Measurements from ENCODE around the gene MAP1LC3A. TPM values are rescaled to one million over a fixed set of nuclear protein-coding genes. Genes with fewer than 3 reads are reported as not detected.

The MAP1LC3A gene
- total RNA-seq, 1 experiment from 2014 or later = not detected

- Histone ChIP-seq H3K4me1 (replicated peaks; ENCODE audit: insufficient read depth) (no peaks in the 10 kb centered on the region), H4K20me1 (ENCODE audit: insufficient read depth) (no peaks in the 10 kb centered on the region), H3K27ac (no peak overlapping the region), H3K36me3 (ENCODE audit: low read depth) (no peaks in the 10 kb centered on the region), H3F3A (ENCODE audit: insufficient read depth, low read depth) (no peaks in the 10 kb centered on the region; the same call in 1 of the 2 replicates), H3K9me3 (ENCODE audit: insufficient read depth, low read depth) (no peaks in the 10 kb centered on the region), H3K4me3 (no peak overlapping the region), H3K4me2 (no peak overlapping the region), H2AFZ (no peak overlapping the region), H3K79me2 (ENCODE audit: low read depth) (no peaks in the 10 kb centered on the region), H3K27me3 (ENCODE audit: insufficient read depth, low read depth) (no peaks in the 10 kb centered on the region), H3K9me2 (ENCODE audit: insufficient read depth) (no peaks in the 10 kb centered on the region)
- intact Hi-C loops (cut with micrococcal nuclease; ENCODE audit: unreplicated experiment) = no loop called here
- no peak for TF ChIP-seq CTCF (conservative IDR thresholded peaks at IDR 0.05)
- TF ChIP-seq EZH2 (IDR thresholded peaks at IDR 0.05; ENCODE audit: low read depth) = no peak
- POLR2A ChIA-PET (ENCODE audit: unreplicated experiment) = no interaction called here
- BruUV-seq (replicated peaks) = no TSS peak
- no peak for DNase-seq
- CTCF ChIA-PET = interaction anchor here (0.6 to 0.7 kb wide), 2 partner anchors 248 to 788 kb away, joined by 3 to 5 read pairs; no protein-coding TSS in a partner anchor
Observed at GRCh38 chr20:34557936-34558319, 590 bp upstream of the MAP1LC3A start.

- H3K9me3 ChIP-seq (ENCODE audit: insufficient read depth, low read depth) = no peaks in the 10 kb centered on the region
- H3K9me2 ChIP-seq (ENCODE audit: insufficient read depth) = no peaks in the 10 kb centered on the region
- H3K27ac ChIP-seq = no peak overlapping the region
- no peaks in the 10 kb centered on the region for H3K4me1 ChIP-seq (replicated peaks; ENCODE audit: insufficient read depth)
- no peak for DNase-seq
- intact Hi-C loops (cut with micrococcal nuclease; ENCODE audit: unreplicated experiment) = no loop called here
- H3K4me2 ChIP-seq = no peak overlapping the region
- H3K27me3 ChIP-seq (ENCODE audit: insufficient read depth, low read depth) = no peaks in the 10 kb centered on the region
- BruUV-seq (replicated peaks) = no TSS peak
- no peaks in the 10 kb centered on the region; the same call in 1 of the 2 replicates for H3F3A ChIP-seq (ENCODE audit: insufficient read depth, low read depth)
- no peaks in the 10 kb centered on the region for H3K36me3 ChIP-seq (ENCODE audit: low read depth)
- H2AFZ ChIP-seq = no peak overlapping the region
- H3K79me2 ChIP-seq (ENCODE audit: low read depth) = no peaks in the 10 kb centered on the region
- H3K4me3 ChIP-seq = no peak overlapping the region
- ChIA-PET CTCF (interaction anchor here (0.6 kb wide), 1 partner anchor 1926 kb away, joined by 5 read pairs; no protein-coding TSS in a partner anchor), POLR2A (ENCODE audit: unreplicated experiment) (no interaction called here)
- TF ChIP-seq EZH2 (IDR thresholded peaks at IDR 0.05; ENCODE audit: low read depth) (no peak), CTCF (conservative IDR thresholded peaks at IDR 0.05) (no peak)
- no peaks in the 10 kb centered on the region for H4K20me1 ChIP-seq (ENCODE audit: insufficient read depth)
Observed at GRCh38 chr20:34559311-34560140, 1.0 kb downstream of the MAP1LC3A start.

- ChIA-PET POLR2A (ENCODE audit: unreplicated experiment) (no interaction called here), CTCF (no interaction called here)
- Histone ChIP-seq H3K27me3 (ENCODE audit: insufficient read depth, low read depth) (no peaks in the 10 kb centered on the region), H3K36me3 (ENCODE audit: low read depth) (no peaks in the 10 kb centered on the region), H3K4me3 (no peak overlapping the region), H3K4me2 (no peak overlapping the region), H3K9me3 (ENCODE audit: insufficient read depth, low read depth) (no peaks in the 10 kb centered on the region), H3K79me2 (ENCODE audit: low read depth) (no peaks in the 10 kb centered on the region), H3F3A (ENCODE audit: insufficient read depth, low read depth) (no peaks in the 10 kb centered on the region; the same call in 1 of the 2 replicates), H3K27ac (no peak overlapping the region), H4K20me1 (ENCODE audit: insufficient read depth) (no peaks in the 10 kb centered on the region), H2AFZ (no peak overlapping the region), H3K9me2 (ENCODE audit: insufficient read depth) (no peaks in the 10 kb centered on the region), H3K4me1 (replicated peaks; ENCODE audit: insufficient read depth) (no peaks in the 10 kb centered on the region)
- TF ChIP-seq CTCF (conservative IDR thresholded peaks at IDR 0.05) (no peak), EZH2 (IDR thresholded peaks at IDR 0.05; ENCODE audit: low read depth) (no peak)
- DNase-seq = no peak
- no TSS peak for BruUV-seq (replicated peaks)
- intact Hi-C loops (cut with micrococcal nuclease; ENCODE audit: unreplicated experiment) = no loop called here
Observed at GRCh38 chr20:34560141-34560523, 1.6 kb downstream of the MAP1LC3A start.

Measured in PC-9 (cell line).